ENCODE results near the gene NPSR1.
"Not testable (repeated sequence)": the region's sequence is repeated elsewhere in the genome, so short reads cannot be mapped to it uniquely, and the experiment has no call there.

The NPSR1 gene

DNA sequence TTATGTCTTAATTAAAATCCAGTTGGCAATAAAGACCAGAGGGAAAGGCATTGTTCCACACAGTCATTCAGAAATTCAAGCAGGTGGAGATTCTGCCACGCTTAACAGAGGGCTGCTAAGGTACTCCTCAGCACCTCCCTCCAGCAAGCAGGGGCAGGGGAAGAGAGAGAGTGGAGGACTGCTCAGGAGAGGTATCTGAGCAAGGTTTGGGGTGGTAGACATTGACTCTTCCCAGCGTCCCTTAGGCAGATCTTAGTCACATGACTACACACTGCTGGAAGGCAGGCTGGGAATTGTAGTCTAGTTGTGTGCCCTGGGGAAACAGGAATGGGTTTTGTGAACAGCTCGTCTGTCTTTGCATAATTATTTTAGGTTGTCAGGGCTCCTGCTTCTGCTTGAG is 181.6 kb downstream of the NPSR1 start:
- no peak for DNase-seq

DNA sequence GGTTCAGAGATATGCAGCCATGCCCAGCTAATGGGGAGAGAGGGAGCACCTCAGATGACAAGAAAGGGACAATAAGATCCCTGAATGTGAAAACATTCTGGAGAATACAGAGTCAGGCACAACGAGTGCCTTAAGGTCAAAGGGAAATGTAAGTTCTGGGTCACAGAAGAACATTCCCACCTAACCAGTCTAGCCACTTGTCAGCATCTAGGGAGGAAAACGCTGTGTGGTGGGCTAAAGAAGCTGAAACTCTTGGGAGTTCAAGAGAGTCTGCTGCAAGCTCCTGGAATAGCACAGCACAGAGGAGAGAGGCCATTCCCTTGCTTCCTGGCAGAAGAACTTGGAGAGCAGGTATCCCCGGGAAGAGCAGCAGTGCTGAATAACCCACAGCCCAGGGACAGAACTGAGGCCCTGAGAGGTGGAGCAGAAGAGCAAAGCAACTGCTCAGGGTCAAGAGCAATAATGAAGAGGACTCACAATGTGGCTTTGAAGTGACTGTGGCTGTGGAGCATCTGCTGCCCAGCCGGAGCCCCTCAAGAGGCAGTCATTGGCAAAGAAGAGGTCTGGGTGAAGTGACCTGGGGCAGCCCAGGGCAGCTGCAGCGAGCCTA is 182.3 kb downstream of the NPSR1 start:
- DNase-seq: no peak

DNA sequence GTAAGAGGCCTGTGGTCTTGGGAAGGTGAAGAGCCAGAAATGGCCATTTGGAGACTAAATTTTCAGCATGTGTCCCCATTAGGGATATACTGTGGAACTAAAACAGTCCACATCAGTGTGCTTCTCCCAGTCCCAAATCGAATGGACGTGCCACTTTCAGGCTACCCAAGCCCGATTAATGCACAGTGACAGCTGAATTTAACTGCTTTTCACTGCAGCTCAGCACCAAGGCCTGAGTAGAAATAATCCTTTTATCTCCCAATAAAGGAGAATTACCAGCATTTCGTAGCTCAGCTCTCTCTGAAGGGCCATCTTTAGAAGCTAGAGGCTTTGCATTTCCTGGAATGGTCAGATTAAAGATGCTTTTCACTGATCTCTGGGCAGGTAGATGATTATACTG is 183.3 kb downstream of the NPSR1 start:
- DNase-seq: no peak

DNA sequence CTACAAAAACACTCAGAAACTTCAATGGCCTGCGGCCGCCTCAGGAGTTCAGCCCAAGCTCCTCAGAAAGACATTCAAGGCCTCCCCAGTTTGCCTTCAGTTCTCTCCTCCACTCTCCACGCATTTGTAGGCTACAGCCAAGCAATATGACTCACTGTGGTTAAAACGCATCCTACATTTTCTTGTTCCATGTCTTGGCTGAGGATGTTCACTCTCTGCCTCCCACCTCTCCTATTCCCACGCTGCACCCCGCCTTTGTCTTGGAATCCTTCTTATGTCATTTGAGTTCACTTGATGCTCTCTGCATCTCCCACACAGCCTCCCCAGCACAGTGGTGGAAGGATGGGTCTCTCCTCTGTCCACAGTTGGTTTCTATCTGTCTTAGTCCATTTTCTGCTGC is 184.8 kb downstream of the NPSR1 start:
- DNase-seq: no peak

DNA sequence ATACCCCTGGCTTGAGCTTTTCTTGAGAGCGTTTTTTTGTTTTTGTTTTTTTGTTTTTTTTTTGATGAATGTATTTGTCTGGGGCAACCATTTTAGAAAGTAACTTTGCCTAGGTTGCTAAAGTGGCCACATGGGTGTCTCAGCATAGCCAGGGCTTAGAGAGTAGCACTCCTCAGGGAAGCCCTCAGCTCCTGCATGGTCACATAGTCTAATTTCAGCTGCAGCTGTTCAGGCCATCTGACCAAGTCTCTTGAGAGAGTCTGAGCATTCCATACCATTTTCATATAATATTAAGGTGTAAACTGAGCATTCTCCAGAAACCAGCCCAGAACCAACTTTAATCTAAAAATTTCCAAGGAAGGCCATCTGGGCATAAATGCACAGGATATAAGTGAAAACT is 186.4 kb downstream of the NPSR1 start:
- DNase-seq: no peak

DNA sequence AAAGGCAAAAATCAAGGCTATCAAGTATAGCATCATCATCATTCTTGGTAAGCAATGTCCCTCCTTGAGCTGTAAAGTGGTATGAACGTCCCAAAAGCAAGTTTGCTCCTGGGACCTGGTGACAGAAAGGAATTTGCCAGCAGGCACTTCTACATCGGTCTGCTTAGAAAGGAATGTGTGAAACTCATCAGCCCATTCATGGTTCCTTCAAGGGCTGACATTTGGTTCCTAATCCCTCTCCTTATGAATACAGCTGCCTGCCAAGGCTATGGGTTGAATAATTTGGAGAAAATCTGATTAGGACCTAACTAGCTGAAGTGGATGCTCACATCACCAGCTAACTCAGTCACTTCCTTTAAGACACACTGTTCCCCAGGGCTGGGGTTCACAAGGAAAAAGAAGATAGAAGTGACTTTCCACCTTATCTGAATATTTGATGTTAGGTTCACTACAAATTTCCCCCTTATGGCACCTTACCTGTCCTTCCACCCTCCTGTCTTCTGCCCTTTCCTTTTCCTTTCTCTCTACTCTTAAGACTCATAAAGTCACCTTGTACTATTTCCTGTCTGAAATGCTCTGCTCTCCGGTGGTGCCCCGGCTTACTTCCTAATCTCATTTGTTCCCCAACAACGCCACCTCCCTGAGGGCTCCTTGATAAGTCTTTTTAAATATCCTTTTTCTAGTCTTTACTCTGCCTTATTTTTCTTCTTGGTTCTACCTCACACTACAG is 187.1 kb downstream of the NPSR1 start:
- no peak for DNase-seq

DNA sequence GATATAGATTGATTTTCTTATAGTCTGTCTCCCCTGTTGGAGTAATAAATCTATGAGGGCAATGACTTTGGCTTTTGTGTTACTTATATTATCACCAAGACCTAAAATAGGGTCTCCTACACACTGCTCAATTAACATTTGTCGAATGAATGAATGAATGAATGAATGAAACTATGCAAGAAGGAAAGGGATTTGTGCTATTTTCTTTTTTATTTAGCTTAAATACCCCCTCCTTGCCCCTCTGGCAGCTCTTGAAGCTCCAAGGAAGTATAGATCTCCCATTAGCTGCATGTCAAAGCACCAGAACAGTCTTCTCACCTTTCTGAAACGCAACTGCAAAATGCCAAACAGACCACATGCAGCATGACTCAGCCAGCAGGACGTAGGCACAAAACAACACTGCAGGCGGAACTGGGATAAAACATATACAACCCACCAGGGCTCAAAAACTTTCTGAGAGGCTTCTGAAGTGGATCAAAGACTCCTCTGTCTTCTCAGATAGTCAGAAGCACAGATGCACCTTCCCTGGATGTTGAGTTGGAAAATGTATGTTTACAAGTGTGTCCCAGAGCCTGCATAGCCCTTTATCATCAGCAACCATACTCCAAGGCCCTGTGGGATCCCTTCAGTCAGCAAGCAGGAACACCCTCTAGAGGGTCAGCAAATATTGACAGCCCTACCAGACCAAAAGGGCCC is 187.8 kb downstream of the NPSR1 start:
- no peak for DNase-seq

DNA sequence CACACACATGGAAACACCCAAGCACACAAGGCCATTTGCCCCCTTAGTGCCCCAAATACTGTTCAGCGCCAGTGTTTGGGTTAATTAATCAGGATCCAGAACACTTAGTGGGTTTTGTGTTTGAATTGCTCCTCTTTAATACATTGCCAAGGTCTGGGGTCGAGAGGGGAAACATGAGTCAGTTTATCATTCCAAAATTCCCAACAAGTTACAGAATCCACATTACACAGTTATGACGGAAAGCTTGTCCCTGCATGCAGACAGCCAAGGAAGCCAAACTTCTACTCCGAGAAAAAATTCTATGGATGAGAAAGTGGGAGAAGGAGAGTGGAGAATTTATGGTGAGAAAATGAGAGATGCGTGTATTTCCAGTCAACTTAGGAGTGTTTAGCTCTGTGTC is 189.0 kb downstream of the NPSR1 start:
- DNase-seq: no peak

DNA sequence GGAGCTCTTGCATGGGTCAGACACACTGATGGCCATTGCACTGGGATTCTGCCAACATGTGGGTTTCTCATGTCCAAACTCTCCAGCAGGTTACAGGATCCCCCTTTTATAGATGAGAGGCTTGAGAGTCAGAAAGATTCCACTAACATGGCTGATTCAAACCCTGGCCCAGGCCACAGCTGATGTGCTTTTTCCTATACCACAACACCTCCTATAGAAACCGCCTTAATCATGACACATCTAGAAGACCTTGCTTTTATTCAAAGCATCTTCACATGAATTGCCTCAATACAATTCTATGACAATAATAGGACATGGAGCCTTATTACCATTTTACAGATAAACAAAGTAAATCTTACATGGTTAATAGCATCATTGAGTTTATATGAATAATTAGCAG is 190.7 kb downstream of the NPSR1 start:
- DNase-seq: no peak

DNA sequence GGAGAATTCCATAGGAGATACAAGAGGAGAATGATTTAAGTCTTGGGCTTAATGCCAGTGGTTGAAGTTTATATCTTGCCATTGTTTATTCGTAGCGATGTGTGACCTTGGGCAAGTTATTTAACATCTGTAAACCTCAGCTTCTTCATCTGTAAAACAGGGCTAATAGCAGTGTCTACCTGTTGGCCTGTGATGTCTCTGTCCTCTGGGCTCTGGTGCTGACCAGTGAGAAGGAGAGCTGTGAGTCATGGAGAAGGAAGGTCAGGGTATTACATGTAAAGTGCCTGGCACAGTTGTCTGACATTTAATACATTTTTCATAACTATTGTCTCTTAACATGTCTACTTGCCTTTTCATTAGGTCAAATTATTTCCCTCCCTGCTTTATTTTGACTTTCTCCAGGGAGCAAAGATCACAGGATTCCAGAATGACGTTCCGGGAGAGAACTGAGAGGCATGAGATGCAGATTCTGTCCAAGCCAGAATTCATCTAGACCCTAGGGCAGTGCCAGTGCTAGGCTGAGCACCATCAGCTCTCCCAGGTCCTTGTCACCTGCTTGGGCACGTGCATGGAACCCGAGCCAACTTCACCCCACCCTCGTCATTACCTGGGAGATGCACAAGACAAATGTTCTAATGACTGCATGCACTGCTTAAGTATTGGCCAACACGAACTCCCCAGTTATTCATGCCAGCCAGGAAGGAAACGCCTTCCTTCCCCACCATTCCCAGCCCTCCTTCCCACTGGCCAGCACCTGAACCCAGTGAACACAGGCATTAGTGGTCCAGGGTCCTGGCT is 191.3 kb downstream of the NPSR1 start:
- no peak for DNase-seq

DNA sequence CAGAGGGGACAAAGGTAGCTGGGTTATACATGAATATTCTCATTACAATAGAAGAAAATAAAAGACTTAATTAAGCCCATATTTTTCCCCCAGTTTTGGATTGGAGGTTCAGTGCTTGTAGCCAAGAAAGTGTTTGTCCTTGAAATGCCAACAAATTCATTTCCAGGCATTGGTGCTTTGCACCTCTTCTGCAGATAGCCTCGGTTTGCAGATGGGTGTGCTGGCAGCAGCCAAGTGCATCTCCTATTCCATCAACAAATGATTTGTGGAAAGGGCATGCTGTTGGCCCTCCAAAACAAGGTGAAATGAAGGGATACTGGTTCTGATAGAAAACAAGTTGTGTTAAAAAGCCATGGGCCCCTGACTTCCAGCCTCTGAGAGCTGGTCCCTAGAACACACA is 192.0 kb downstream of the NPSR1 start:
- DNase-seq: no peak

DNA sequence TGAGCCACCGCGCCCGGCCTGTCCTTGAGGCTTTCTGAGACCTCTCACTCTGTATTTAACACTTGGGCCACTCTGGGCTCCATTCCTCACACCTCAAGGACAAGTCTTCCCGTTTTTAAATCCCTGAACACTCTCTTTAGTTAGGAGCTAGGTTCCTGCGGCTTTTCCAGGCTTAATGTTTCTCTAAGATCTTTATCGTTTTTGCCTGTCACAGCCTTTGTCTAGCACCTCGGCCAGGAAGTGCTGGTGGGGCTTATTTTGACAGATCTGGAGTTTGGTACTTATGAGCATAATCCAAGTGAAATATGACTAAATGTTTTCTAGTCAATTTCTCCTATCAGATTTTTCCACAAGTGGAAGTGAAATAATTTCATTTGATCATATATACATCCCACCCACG is 192.7 kb downstream of the NPSR1 start:
- no peak for DNase-seq

DNA sequence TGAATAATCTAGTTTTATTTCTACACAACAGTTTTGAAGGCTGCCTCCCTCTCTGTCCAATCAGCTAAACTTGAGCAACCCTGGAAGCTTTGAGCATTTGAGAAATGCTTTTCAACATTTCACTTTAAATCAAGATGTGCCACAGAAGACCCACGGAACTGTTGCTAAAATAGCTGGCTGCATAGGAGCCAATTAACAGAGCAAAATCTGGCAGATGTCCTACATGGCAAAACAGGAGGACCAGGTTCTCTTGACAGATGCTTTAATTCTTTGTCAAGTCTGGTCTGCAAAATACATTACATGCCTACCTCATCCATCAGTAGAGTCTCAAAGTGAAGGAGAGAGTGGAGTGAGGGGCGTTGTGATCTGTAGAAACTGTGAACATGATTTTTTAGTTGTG is 193.4 kb downstream of the NPSR1 start:
- no peak for DNase-seq

DNA sequence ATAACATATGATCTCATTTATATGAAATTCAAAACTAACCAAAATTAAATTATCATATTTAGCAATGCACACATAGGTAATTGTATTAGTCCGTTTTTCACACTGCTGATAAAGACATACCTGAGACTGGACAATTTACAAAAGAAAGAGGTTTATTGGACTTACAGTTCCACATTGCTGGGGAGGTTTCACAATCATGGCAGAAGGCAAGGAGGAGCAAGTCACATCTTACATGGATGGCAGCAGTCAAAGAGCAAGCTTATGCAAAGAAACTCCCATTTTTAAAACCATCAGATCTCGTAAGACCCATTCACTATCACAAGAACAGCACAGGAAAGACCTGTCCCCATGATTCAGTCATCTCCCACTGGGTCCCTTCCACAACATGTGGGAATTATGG is 200.4 kb downstream of the NPSR1 start:
- not testable (repeated sequence) for DNase-seq

DNA sequence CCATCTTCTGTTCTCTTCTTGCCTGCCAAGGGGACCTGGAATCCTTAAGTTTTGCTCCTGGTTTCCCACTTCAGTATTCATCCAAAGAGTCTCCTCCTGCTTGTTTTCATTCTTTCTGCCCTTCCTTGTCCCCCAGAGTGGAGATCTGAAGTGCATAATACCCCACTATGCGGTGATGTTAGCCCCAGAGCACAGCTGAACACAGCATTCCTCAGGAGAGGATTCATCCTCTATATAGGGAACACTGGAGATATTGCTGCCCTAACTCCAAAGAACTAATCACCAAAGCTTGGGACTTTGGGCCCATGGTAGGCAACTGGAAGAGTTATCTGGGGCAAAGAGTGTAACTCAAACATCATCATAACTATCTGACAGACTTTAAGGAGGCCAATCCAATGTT is 201.3 kb downstream of the NPSR1 start:
- DNase-seq: not testable (repeated sequence)

DNA sequence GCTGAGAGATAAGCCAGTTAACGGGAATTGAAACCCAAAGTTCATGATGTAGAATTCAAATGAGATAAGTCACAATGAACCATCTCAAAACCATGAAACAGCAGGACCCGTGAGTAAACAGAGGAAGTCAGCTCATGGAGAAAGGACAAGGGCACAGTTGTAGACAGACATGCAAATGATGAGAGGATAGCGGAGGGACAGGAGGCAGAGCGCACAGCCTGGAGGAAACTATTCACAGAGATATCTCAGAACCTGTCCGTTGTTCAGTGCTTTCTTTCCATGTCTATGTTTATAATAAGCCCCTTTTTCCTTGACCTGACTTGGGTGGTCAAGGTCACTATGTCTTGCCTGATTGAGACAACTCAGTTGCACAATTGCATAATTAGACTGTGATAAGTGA is 208.2 kb downstream of the NPSR1 start:
- DNase-seq: not testable (repeated sequence)

DNA sequence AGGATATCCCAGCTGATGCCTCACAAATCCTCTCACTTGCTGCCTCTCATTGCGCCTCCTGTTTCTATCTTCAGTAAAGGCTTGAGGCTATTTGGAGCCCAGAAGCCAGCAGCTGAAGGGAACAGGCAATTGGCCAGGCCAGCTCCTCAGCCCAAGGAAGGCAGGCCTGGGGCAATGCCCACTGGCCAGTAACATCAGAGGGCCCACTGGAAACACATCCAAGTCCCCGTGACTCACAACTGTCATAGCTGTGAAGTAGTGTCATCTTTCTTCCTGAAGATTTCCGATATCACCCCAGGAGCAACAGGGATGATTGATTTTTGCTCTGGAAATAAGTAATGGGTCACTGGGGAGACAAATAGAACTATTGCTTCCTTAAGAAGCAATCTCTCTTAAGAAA is 209.3 kb downstream of the NPSR1 start:
- not testable (repeated sequence) for DNase-seq

DNA sequence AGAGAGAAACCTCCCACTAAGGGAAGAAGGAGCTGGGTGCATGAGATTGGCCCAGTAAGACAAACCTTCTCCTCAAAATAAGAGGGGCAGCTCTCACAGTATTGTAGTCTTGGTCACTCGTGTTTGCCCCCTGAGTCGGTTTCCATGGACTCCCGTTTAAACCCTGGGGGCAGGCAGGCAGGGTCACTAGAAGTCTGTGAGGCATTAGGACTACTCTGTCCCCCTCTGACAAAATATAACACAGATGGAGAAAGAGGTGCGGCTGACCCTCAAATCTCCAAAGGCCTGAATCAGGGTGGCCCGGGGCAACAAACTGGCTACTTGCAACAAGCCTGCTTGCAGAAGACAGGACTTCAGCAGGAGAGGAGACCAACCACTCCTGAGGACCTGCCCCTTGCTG is 210.6 kb downstream of the NPSR1 start:
- not testable (repeated sequence) for DNase-seq

DNA sequence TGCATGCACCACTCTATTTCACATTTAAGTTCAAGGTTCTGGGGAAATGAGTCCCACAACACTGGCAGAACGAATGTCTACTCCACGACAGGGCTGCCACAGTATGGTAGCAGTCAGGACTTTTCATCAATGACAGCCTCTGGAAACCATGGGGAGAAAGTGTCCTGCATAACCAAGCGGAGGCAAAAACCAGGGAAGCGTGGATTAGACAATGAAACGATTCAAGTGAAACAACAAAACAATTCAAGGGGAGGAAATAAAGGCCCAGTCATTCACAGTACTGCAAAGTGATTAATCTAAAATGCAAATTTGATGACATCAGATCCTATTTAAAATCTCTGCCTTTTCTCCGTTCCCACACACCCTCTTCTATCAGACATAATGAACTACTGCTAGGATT is 211.0 kb downstream of the NPSR1 start:
- no peak for DNase-seq

DNA sequence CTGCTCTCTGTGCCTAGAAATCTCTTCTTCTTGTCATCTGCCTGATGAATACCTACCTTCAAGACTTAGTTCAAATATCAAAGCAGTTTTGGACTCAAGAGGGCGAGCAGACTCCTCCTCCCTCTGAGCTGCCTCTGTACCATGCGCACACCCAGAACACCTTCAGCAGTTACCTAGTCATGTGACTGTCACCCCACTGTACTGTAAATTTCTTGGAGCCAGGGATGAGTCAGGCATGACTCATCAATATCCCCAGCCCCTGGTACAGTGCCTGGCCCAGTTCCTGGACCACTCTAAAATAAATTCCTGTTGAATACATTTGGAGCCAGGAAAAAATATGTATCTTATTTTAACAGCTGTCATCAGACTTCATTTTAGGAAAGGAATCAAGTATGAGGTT is 212.0 kb downstream of the NPSR1 start:
- DNase-seq: not testable (repeated sequence)

DNA sequence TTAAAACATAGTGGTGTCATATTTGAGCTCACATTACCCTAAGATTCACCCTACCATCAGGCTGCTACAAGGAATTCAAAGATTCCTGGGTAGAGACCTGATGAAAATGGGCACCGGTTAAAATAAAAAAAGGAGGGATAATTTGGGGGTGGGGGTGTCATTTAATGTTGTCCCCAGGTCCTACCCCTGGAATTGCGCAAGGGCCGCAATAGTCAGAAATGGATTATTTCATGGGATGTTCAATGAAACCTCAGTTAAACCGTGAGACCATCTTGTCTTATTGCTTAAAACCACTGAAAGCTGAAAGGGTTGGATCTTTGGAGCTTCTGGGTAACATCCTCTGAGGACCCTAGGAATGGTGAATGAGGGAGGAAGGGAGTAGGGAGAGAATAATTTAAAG is 216.3 kb downstream of the NPSR1 start:
- DNase-seq: not testable (repeated sequence)

DNA sequence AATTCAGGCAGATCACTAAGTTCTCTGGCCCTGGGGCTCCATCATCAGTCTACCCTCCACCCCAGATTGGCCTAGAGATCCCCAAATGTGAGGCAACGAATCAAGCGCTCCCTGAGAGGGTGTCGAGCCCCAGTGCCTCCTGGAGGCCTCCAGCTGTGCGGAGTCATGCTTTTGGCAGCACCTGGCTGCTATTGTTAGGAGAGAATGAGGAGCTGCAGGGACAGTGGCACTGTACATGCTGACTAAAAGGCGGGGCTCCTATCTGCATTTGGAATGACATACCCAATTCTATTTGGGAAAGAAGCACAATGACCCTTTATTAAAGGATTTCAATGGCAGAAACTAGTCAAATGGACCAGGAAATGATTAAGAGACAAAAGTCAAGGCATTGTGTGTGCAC is 217.5 kb downstream of the NPSR1 start:
- no peak for DNase-seq
